Embryonic facial prominence (tissue), 1 donor: ENCODE measurements around the gene ADPGK.
"Not testable (repeated sequence)": the region's sequence is repeated elsewhere in the genome, so short reads cannot be mapped to it uniquely, and the experiment has no call there.

Experiments
- DNase-seq: peaks from one replicate; pipeline ENCODE4 v3.0.0-alpha.2; 2016; ENCODE audit errors: extremely low spot score

Gene ADPGK

DNA sequence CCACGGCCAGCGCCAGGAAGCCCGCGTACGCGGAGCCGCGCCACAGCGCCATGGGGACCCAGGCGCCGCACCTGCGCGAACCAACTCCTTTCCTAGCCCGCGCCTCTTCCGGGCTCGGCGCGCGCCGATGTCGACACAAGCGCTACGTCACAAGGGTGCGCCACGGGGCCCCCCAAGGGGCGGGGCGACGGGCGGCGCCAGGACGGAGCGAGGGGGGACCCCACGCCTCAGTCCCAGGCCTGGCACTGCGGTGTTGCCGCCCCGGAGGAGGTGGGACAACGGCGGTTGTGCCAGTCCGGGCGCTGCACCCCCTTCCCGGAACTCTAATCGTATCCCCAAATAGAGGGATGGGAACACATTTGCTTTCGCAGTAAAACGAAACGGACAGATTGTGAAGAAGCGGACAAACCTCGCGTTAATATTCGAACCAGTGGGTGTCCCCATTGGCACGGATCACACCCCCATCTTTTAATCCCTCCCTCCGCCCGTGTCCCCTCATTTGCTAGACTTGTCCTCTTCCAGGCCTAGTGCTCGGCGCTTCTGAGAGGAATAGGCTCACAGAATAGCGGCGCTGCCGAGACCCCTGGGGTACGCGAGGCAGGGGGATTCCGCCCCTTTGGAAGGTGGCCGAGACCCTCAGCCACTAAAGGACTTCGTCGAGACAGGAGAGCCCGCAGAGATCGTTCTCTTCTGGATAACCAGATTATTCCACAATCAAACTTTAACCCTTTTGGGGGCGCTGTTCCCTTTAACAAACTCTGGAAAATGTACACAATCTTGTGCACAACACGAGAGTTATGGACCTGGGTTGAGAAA, at the start of gene ADPGK:
Gene ADPGK, minus strand, starts transcription at position 119 of the 816 bp plus-strand sequence. Its CDS starts 67 bp downstream, at position 52.
- DNase-seq, result peak; percentile 88

DNA sequence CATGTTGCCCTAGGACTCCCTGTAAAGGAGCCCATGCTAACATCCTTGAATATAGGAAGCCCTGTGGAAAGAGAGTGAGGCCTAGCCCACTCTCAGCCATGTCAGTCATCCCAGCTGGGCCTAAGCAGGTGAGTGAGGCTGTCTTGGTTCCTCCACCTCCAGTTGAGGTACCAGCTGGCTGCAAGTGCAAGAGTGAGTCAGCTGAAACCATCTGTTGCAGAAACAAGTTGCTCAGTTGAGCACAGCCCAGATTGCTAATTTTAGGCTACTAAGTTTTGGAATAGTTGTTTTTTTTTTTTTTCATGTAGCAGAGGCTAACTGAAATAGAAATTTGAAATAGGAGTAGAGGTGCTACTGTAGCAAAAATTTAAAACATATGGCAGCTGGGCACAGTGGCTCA, 43.7 kb upstream of the ADPGK start:
- no peak for DNase-seq

GRCh38 chr15:72826611-72827010, 43.1 kb upstream of the ADPGK start:
- no peak for DNase-seq

DNA sequence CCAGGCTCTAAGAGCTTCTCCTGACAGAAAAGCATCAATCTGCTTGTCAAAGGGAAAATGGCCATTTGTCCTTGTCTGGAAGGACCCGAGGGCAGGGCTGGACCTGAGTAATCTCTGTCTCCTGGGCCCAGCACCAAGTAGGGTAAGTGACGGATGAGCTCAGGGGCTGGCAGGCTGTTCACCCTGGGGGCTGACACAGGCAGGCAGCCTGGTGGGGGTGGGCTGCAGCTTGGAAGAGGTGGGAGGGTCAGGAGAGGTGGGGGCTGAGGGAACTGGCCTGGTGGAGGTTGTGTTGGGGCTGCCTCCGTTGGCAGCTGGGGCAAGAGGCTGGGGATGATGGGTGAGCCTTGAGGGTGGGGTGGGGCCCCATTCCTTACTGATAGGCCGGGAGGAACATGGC, 42.3 kb upstream of the ADPGK start:
- no peak for DNase-seq

GRCh38 chr15:72824781-72825180, 41.2 kb upstream of the ADPGK start:
- DNase-seq, result no peak

DNA sequence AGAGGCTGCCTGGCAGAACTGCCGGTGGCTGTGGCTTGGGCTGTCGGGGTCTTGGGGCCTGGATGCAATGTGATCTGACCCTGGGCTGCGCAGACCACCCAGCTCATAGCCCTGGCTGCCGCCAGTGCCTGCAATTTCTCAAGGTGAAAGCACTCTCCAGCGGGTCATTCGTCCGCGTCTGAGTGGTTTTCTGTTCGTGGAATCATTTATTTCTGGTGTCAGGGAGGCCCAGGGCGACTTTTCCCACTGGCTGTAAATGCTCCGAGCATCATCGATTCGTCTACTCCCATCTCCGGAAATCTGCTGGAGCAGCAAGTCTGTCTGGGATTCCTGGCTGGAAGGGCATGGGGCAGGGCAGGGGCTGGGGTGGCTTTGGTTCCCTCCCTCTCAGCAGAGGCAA, 40.6 kb upstream of the ADPGK start:
- no peak for DNase-seq

- DNase-seq, result no peak
These were observed 36.7 kb upstream of the ADPGK start for GRCh38 chr15:72820278-72820677.

- no peak for DNase-seq
These were observed 35.1 kb upstream of the ADPGK start for GRCh38 chr15:72818632-72819031.

GRCh38 chr15:72813345-72814004, 29.9 kb upstream of the ADPGK start:
- DNase-seq, result no peak

DNA sequence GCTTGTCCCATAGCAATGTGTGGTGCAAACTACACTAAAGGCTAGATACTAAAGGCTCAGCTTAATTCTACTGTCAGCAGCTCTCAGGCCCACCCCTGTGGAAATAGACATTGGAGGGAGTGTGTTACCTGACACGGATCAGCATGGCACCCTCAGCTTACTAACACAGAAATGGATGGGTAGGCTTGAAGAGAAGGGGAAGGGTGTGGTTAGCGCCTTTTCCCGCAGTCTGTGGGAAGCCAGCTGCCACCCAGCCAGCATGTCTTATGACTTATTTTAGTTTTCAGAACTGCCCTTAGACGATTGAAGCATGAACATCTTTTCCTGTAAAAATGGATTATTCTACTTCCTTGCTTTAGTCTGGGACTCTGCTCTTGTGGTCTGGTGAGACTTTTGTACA, 25.8 kb upstream of the ADPGK start:
- DNase-seq, result no peak

- not testable (repeated sequence) for DNase-seq
These were observed 23.8 kb upstream of the ADPGK start for GRCh38 chr15:72807346-72807745.

- no peak for DNase-seq
These were observed 19.4 kb upstream of the ADPGK start for GRCh38 chr15:72803006-72803405.

GRCh38 chr15:72801590-72802325, 18.2 kb upstream of the ADPGK start:
- no peak for DNase-seq

- DNase-seq, result no peak
These were observed 17.4 kb upstream of the ADPGK start for GRCh38 chr15:72800833-72801481.

- no peak for DNase-seq
These were observed 14.3 kb upstream of the ADPGK start for GRCh38 chr15:72797834-72798233.

- no peak for DNase-seq
These were observed 13.8 kb upstream of the ADPGK start for GRCh38 chr15:72797338-72797689.

DNA sequence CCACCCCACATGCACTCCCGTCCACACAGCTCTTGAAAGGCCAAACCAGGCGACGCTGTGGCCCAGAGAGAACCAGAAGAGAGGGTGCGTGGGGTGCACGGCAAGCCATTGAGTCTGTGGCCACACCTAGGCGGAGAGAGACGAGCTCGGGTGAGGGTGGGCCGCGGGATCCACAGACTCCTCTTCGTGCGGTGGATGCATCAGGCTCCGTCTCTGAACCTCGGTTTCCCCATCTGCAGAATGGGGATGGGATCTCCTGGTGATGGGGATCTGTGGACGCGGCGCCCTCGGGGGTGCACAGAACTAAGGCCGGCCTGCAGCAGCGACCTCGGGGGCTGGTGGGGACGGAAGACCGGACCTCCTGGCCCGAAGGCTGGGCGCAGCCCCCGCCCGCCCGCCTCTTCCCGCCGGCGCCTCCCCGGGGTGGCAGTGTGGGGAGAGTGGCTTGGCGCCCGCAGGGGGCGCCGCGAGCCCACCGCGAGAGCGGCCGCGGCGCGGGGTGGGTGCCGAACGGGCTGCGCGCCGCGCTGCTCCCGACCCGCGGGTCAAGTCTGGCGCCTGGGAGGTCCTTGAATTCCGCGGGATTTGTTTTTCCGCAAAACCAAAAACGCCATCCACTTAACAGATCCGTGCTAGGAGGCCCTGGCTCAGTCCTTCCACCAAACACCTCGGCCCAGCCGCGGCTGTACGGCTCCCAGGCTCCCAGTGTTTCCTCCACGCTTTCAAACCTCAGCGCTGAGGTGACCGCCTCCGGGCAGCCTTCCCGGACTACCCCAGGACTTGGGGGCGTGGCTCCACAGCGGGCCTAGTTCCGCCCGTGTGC, 13.2 kb upstream of the ADPGK start:
- no peak for DNase-seq

- DNase-seq, result no peak
These were observed 12.6 kb upstream of the ADPGK start for GRCh38 chr15:72796210-72796514.

DNA sequence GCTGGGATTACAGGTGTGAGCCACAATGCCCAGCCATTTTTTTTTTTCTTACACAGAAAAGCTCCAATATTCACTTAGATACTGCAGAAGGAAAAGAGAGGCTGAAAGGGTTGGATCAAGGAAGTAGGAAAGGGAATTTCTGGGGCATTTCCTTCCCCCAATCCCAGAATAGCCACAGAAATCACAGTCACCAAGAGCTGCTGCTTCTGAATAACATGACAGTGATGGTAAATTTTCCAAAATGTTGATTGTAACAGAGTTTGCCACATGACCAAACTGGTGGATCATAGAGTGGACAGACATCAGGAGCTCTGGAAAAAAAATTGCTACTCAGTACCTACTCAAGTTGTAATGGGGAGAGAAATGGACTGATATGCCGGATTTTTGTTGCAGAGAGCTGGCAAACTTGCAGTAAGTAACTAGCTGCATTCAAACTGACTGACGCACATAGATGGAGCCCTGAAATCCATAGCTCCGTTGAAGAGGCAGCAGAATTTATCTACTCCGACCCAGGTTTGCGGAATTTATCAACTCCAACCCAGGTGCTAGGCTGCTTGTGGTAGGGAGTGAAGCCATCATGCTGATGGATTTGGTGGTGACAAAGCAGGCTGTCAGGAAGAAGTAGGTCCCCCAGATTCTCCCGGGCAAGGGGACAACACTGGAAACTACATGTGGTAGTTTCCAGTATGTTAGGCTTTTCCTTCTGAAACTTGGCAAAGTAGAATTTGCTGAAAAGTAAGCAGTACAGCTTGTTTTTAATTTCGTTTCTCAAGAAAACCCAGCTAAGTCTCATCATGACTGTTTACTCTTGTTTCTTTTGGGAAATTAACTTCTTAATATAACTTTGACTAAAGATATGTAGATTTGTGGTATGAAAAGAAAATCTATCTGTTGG, 10.5 kb upstream of the ADPGK start:
- no peak for DNase-seq

DNA sequence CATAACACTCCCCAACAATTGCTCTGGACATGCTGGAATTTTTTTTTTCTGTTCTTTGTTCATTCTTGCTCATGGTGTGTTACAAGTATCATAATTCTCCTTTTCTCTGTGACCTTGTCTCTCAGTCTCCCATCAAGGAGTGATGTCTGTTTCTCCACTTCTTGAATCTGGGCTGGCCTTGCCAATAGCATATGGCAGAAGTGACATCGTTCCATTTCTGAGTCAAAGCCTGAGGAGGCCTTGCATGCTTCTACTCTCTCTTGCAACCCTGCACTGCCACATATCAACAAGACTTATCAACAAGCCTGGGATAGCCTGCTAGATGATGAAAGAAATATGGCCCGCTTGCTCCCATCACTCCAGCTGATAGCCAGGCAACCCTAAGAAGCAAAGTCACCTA, 8.9 kb upstream of the ADPGK start:
- no peak for DNase-seq
